PC-3 (cell line): ENCODE results near the gene EXD1. TPM values are rescaled to one million over a fixed set of nuclear protein-coding genes. Genes with fewer than 3 reads are reported as not detected.
"Not testable (repeated sequence)": the region's sequence is repeated elsewhere in the genome, so short reads cannot be mapped to it uniquely, and the experiment has no call there.

Experiments used
- ATAC-seq: fragments of 200-7000 bp; cut with Tn5 transposase; 2 replicates; pipeline ENCODE4 v1.9.1; 2020; ENCODE audit warnings: mild to moderate bottlenecking, moderate library complexity
- BruUV-seq: library from RNA; stranded (reverse); fragments of 400-500 nt; replicated peaks from 2 replicates; lab custom pipeline; 2021; lab: Mats Ljungman, UMichigan
- CTCF ChIA-PET: fragments of 300-600 bp; sonication (Branson Sonifier 250); formaldehyde crosslinking; loops from one replicate; lab custom pipeline; 2022; ENCODE audit warnings: antibody characterized with exemption; lab: Charles Lee
- POLR2A ChIA-PET: fragments of 300-600 bp; sonication (Branson Sonifier 250); formaldehyde crosslinking; loops from one replicate; lab custom pipeline; 2022; ENCODE audit warnings: antibody characterized with exemption; ENCODE audit not compliant: unreplicated experiment; lab: Charles Lee
- DNase-seq: peaks from one replicate; pipeline ENCODE4 v3.0.0-alpha.2; 2015
- H2AFZ ChIP-seq: fragments of 300-600 bp; sonication (generic); 2 replicates; pipeline ENCODE4 v1.6.0; 2016; ENCODE audit warnings: antibody characterized with exemption, low read length
- H3F3A ChIP-seq: fragments of 300-600 bp; sonication (generic); one replicate; pipeline ENCODE4 v1.6.0; 2017; ENCODE audit warnings: antibody characterized with exemption, low read length, control low read depth, mild to moderate bottlenecking; ENCODE audit not compliant: unreplicated experiment
- H3K27ac ChIP-seq: fragments of 300-600 bp; sonication (generic); 2 replicates; pipeline ENCODE4 v1.5.1; 2016; ENCODE audit warnings: mild to moderate bottlenecking, low read length
- H3K27me3 ChIP-seq: fragments of 300-600 bp; sonication (generic); 2 replicates; pipeline ENCODE4 v1.6.1; 2016; ENCODE audit warnings: low read length, mixed read lengths
- H3K36me3 ChIP-seq: fragments of 300-600 bp; sonication (generic); 2 replicates; pipeline ENCODE4 v1.6.1; 2016; ENCODE audit warnings: low read depth, mixed run types, low read length, mixed read lengths
- H3K4me1 ChIP-seq: fragments of 300-600 bp; sonication (generic); 2 replicates; pipeline ENCODE4 v1.5.1; 2016; ENCODE audit warnings: low read length; ENCODE audit not compliant: insufficient read depth
- H3K4me2 ChIP-seq: fragments of 300-600 bp; sonication (generic); 2 replicates; pipeline ENCODE4 v1.6.0; 2016; ENCODE audit warnings: low read length
- H3K4me3 ChIP-seq: fragments of 300-600 bp; sonication (generic); 2 replicates; pipeline ENCODE4 v1.5.1; 2016; ENCODE audit warnings: mild to moderate bottlenecking, low read length, mixed read lengths
- H3K79me2 ChIP-seq: fragments of 300-600 bp; sonication (generic); 2 replicates; pipeline ENCODE4 v1.6.1; 2017; ENCODE audit warnings: low read length, mixed read lengths
- H3K9ac ChIP-seq: fragments of 300-600 bp; sonication (generic); 2 replicates; pipeline ENCODE4 v1.6.0; 2016; ENCODE audit warnings: mild to moderate bottlenecking, low read length
- H3K9me2 ChIP-seq: fragments of 300-600 bp; sonication (generic); replicated peaks from 2 replicates; pipeline ENCODE4 v1.6.1; 2016; ENCODE audit warnings: mixed run types, low read length, mixed read lengths
- H3K9me3 ChIP-seq: fragments of 300-600 bp; sonication (generic); 2 replicates; pipeline ENCODE4 v1.6.1; 2016; ENCODE audit warnings: low read length, mixed read lengths
- H4K20me1 ChIP-seq: fragments of 300-600 bp; sonication (generic); 2 replicates; pipeline ENCODE4 v1.6.1; 2016; ENCODE audit warnings: low read length, mixed read lengths
- EZH2 ChIP-seq: fragments of 300-600 bp; sonication (generic); IDR thresholded peaks from one replicate; pipeline ENCODE4 v1.6.1; 2017; ENCODE audit warnings: antibody characterized with exemption, mild to moderate bottlenecking, low read length; ENCODE audit not compliant: unreplicated experiment
- EZH2phosphoT487 ChIP-seq: fragments of 300-600 bp; sonication (generic); IDR thresholded peaks from 2 replicates; pipeline ENCODE4 v1.6.1; 2018; ENCODE audit warnings: mild to moderate bottlenecking, antibody characterized with exemption, low read length, borderline replicate concordance
- intact Hi-C: fragments of 100-400 bp; cut with micrococcal nuclease; formaldehyde crosslinking; loops from 2 replicates; pipeline ENCODE4 v1.9.0; 2023
- total RNA-seq: library from RNA; depleted of rRNA; stranded (reverse); fragments of >200 nt; gene quantifications from 2 replicates; pipeline ENCODE4 v1.2.3, GENCODE V29; 2014; rRNA removed
- TF ChIP-seq, protein P1 (sequence below): fragments of 300-600 bp; sonication (generic); conservative IDR thresholded peaks from 2 replicates; pipeline ENCODE4 v1.5.1; 2017; ENCODE audit warnings: antibody characterized with exemption, low read depth, mild to moderate bottlenecking, low read length

Gene EXD1
- total RNA-seq, 1 experiment from 2014 or later, result not detected

DNA sequence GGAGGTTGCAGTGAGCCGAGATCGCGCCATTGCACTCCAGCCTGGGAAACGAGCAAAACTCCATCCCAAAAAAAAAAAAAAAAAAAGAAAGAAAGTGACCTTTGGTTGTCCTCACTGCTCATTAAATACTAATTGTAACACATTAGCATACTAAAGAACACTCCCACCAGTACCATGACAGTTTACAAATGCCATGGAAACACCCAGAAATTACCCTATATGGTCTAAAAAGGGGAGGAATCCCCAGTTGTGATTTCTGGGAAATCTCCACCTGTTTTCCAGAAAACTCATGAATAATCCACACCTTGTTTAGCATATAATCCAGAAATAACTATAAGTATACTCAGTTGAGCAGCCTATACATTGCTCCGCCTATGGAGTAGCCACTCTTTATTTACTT is 90.9 kb downstream of the EXD1 start:
- H3F3A ChIP-seq, result no peaks in the 10 kb centered on the region
- ATAC-seq, result no peak
- intact Hi-C loops, result no loop called here
- H3K9me3 ChIP-seq, result no peaks in the 10 kb centered on the region
- CTCF ChIA-PET, result no interaction called here
- TF ChIP-seq EZH2 (no peak), EZH2phosphoT487 (no peak)
- TF ChIP-seq, protein P1, sequence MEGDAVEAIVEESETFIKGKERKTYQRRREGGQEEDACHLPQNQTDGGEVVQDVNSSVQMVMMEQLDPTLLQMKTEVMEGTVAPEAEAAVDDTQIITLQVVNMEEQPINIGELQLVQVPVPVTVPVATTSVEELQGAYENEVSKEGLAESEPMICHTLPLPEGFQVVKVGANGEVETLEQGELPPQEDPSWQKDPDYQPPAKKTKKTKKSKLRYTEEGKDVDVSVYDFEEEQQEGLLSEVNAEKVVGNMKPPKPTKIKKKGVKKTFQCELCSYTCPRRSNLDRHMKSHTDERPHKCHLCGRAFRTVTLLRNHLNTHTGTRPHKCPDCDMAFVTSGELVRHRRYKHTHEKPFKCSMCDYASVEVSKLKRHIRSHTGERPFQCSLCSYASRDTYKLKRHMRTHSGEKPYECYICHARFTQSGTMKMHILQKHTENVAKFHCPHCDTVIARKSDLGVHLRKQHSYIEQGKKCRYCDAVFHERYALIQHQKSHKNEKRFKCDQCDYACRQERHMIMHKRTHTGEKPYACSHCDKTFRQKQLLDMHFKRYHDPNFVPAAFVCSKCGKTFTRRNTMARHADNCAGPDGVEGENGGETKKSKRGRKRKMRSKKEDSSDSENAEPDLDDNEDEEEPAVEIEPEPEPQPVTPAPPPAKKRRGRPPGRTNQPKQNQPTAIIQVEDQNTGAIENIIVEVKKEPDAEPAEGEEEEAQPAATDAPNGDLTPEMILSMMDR, result no peak
- no peak overlapping the region for H3K27ac ChIP-seq
- no peaks in the 10 kb centered on the region for H3K27me3 ChIP-seq
- no TSS peak for BruUV-seq
- no peaks in the 10 kb centered on the region for H3K36me3 ChIP-seq
- H3K4me3 ChIP-seq, result no peak overlapping the region
- H3K4me1 ChIP-seq, result peaks cover 7% of the 10 kb centered on the region
- H4K20me1 ChIP-seq, result no peaks in the 10 kb centered on the region
- H2AFZ ChIP-seq, result no peak overlapping the region
- no peaks in the 10 kb centered on the region for H3K9me2 ChIP-seq
- DNase-seq, result no peak
- POLR2A ChIA-PET, result no interaction called here
- H3K9ac ChIP-seq, result no peak overlapping the region
- 0 out of 2 replicates have a peak overlapping the region, but pooled peaks have one; percentile 15 for H3K4me2 ChIP-seq
- no peaks in the 10 kb centered on the region for H3K79me2 ChIP-seq

DNA sequence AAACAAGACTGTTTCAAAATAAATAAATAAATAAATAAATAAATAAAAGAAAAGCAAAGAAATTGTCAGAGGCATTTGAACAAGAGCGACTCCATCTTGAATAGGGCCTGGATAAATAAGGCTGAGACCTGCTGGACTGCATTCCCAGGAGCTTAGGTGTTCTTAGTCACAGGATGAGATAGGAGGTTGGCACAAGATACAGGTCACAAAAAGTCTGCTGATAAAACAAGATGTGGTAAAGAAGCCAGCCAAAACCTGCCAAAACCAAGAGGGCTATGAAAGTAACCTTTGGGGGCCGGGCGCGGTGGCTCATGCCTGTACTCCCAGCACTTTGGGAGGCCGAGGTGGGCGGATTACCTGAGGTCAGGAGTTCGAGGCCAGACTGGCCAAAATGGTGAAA is 91.4 kb downstream of the EXD1 start:
- H2AFZ ChIP-seq, H3K9me2 ChIP-seq, intact Hi-C loops, BruUV-seq, H3K9me3 ChIP-seq, H3F3A ChIP-seq, H3K27ac ChIP-seq, H3K36me3 ChIP-seq, POLR2A ChIA-PET, H3K79me2 ChIP-seq, H3K4me1 ChIP-seq, CTCF ChIA-PET, H3K9ac ChIP-seq, H4K20me1 ChIP-seq, H3K4me3 ChIP-seq, H3K27me3 ChIP-seq: not testable (repeated sequence)
- H3K4me2 ChIP-seq, result peak overlapping the region; percentile 15; the same call in 1 of the 2 replicates
- ATAC-seq (peak; percentile 50), DNase-seq (peak; percentile 87)

DNA sequence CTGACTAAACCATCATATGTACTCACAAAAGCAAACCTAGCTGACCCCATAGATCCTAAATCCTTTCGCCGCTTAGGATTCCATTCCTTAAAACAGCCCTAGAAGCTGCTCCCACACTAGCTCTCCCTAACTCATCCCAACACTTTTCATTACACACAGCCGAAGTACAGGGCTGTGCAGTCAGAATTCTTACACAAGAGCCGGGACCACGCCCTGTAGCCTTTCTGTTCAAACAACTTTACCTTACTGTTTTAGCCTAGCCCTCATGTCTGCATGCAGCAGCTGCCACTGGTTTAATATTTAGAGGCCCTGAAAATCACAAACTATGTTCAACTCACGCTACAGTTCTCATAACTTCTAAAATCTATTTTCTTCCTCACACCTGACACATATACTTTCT is 95.0 kb downstream of the EXD1 start:
- H3K79me2 ChIP-seq, DNase-seq, H3K9me2 ChIP-seq, H3F3A ChIP-seq, H4K20me1 ChIP-seq, CTCF ChIA-PET, H3K9me3 ChIP-seq, ATAC-seq, H3K9ac ChIP-seq, H3K4me3 ChIP-seq, H3K27ac ChIP-seq, intact Hi-C loops, BruUV-seq, H2AFZ ChIP-seq, H3K4me2 ChIP-seq, H3K36me3 ChIP-seq, H3K4me1 ChIP-seq, H3K27me3 ChIP-seq: not testable (repeated sequence)
- POLR2A ChIA-PET, result interaction anchor here (0.7 kb wide), 1 partner anchor 75 kb away, joined by 3 read pairs; no protein-coding TSS in a partner anchor

DNA sequence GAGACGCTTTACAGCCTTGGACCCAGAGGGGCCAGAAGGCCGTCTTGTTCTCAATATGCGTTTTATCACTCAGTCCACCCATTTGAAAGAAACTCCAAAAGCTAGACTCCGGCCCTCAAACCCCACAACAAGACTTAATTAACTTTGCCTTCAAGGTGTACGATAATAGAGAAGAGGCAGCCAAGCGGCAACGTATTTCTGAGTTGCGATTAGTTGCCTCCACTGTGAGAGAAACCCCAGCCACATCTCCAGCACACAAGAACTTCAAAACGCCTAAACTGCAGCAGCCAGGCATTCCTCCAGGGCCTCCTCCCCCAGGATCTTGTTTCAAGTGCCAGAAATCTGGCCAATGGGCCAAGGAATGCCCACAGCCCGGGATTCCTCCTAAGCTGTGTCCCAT is 97.1 kb downstream of the EXD1 start:
- intact Hi-C loops, result no loop called here
- POLR2A ChIA-PET, result no interaction called here
- Histone ChIP-seq H3K4me1 (no peaks in the 10 kb centered on the region), H3K9me2 (no peaks in the 10 kb centered on the region), H3K9ac (no peak overlapping the region), H3F3A (no peaks in the 10 kb centered on the region), H3K79me2 (no peaks in the 10 kb centered on the region), H4K20me1 (no peaks in the 10 kb centered on the region), H3K4me2 (no peak overlapping the region), H3K27me3 (no peaks in the 10 kb centered on the region), H3K27ac (no peak overlapping the region), H3K4me3 (no peak overlapping the region), H2AFZ (no peak overlapping the region), H3K9me3 (no peaks in the 10 kb centered on the region), H3K36me3 (no peaks in the 10 kb centered on the region)
- BruUV-seq, result no TSS peak
- ATAC-seq, result no peak
- no peak for TF ChIP-seq EZH2phosphoT487
- CTCF ChIA-PET, result no interaction called here
- DNase-seq, result no peak

Other genes with a start within 250 kb of the EXD1 start
- 38.4 and 47.7 TPM in 2 replicates for gene INO80, start 114.5 kb downstream of the EXD1 start, total RNA-seq
- gene CHP1, start 511 bp upstream of the EXD1 start, total RNA-seq, result 62.2 and 107 TPM in 2 replicates
- gene OIP5, start 101.8 kb upstream of the EXD1 start, total RNA-seq, result 26.6 and 40.3 TPM in 2 replicates
- gene NUSAP1, start 102.1 kb upstream of the EXD1 start, total RNA-seq, result 96.2 and 178 TPM in 2 replicates
- 22.4 and 47.2 TPM in 2 replicates for gene NDUFAF1, start 171.7 kb upstream of the EXD1 start, total RNA-seq
- gene RTF1, start 186.3 kb upstream of the EXD1 start, total RNA-seq, result 20.2 and 25.9 TPM in 2 replicates